Heart left ventricle (tissue), 16 donors: ENCODE data around the gene SAMD13. TPM values are rescaled to one million over a fixed set of nuclear protein-coding genes. Genes with fewer than 3 reads are reported as not detected.
A peak's percentile ranks its signal among the peaks of the same experiment; 100 is the strongest.

Source experiments
- ATAC-seq, 4 donors: fragments of 200-7000 bp; cut with Tn5 transposase; one replicate each; pipeline ENCODE4 v1.9.1; 2020 to 2022; ENCODE audit warnings: moderate library complexity in 4 of 4, mild to moderate bottlenecking in 3 of 4, moderate number of reproducible peaks in 1 of 4
- DNase-seq, 5 donors: peaks; one replicate each; pipeline ENCODE4 v3.0.0-alpha.2; 2020
- H3K27ac ChIP-seq, 12 donors: fragments of 200-600 bp; sonication (generic) in 4 of 12; one replicate each; pipeline versions ENCODE4 v1.5.0 to v1.8.0; 2016 to 2022; ENCODE audit warnings: mild to moderate bottlenecking in 2 of 12
- H3K27me3 ChIP-seq, 9 donors: fragments of 200-600 bp; sonication (generic) in 2 of 9; one replicate each; pipeline versions ENCODE4 v1.5.1 to v1.8.0; 2016 to 2022; ENCODE audit warnings: mild to moderate bottlenecking in 3 of 9
- H3K36me3 ChIP-seq, 9 donors: fragments of 200-600 bp; sonication (generic) in 2 of 9; one replicate each; pipeline versions ENCODE4 v1.5.0 to v1.8.0; 2018 to 2022; ENCODE audit warnings: mild to moderate bottlenecking in 2 of 9
- H3K4me1 ChIP-seq, 12 donors: fragments of 200-600 bp; sonication (generic) in 4 of 12; one replicate each; pipeline versions ENCODE4 v1.5.0 to v1.8.0; 2016 to 2022; ENCODE audit warnings: mild to moderate bottlenecking in 3 of 12
- H3K4me3 ChIP-seq, 12 donors: fragments of 200-600 bp; sonication (generic) in 4 of 12; one replicate each; pipeline versions ENCODE4 v1.5.0 to v1.8.0; 2017 to 2022; ENCODE audit warnings: mild to moderate bottlenecking in 9 of 12, moderate library complexity in 4 of 12
- H3K9me3 ChIP-seq, 12 donors: fragments of 200-600 bp; sonication (generic) in 4 of 12; one replicate each; pipeline versions ENCODE4 v1.5.0 to v1.8.0; 2016 to 2022; ENCODE audit warnings: mild to moderate bottlenecking in 1 of 12
- CTCF ChIP-seq, 12 donors: fragments of 200-600 bp; sonication (generic) in 4 of 12; IDR thresholded peaks; one replicate each; pipeline versions ENCODE4 v1.5.0 to v1.8.0; 2018 to 2022; ENCODE audit warnings: antibody characterized with exemption in 12 of 12, mild to moderate bottlenecking in 5 of 12
- POLR2A ChIP-seq, 2 donors: fragments of 450-650 bp; IDR thresholded peaks; one replicate each; pipeline ENCODE4 v1.6.1; 2017; ENCODE audit warnings: antibody characterized with exemption in 2 of 2, mild to moderate bottlenecking in 2 of 2, moderate library complexity in 2 of 2
- WGBS, 4 donors: extraction: QIAGEN DNeasy Blood & Tissue Kit in 2 of 4; methylation state at CpG; one replicate each; pipeline versions ENCODE4 v1.1.5 to v1.1.7; 2013 to 2018; 5-methylcytosine and 5-hydroxymethylcytosine counted together
- intact Hi-C, 10 donors: fragments of 100-400 bp; cut with DNase I; formaldehyde crosslinking; loops; one replicate each; pipeline versions ENCODE4 v1.11.1 to v1.14.2; 2022
- polyA plus RNA-seq, 2 donors: library from polyadenylated mRNA; stranded (reverse); fragments of 200-250 nt; gene quantifications; one replicate each; pipeline ENCODE4 v1.2.3, GENCODE V29; 2013
- total RNA-seq, 9 donors: library from RNA; depleted of rRNA in 2 of 9; stranded (reverse); fragments of >200 nt in 2 of 9; fragmentation: NEBNext Ultra II Directional in 3 of 9; extraction: Animal tissue kit (Norgen Biotek cat#: 25700) in 3 of 9; gene quantifications; one replicate each; pipeline versions ENCODE4 v1.1.0 to v1.2.4, GENCODE V29; 2016 to 2023
- donor health status: ischemic (EF 13 %, LVEDD 7.1; RV severe dilation, severe dysfunction).
- donor health status: healthy with polysubstance abuse.
- donor health status: DM: no; HTN: yes; CAD: no.
- donor health status: DM: no; HTN: no; CAD: no.
- donor health status: ischemic (EF 25% LVEDD 6.9; RV normal size, moderate dysfunction).
- donor health status: ischemic (EF 25% LVEDD 5.7; RV mildly dilated, moderate dysfunction).
- donor health status: healthy.
- donor health status: DM: yes; HTN: yes; CAD: no.
- donor health status: ischemic (EF 35%, LVEDD 5.7; RV mildly dilated, moderate dysfunction).
- donor health status: nonischemic (EF 11% LVEDD 7.7; RV severe dilation, severe dysfunction).
- donor health status: DM: yes; HTN: yes; CAD: no.
- donor health status: PGD.
- donor health status: ischemic (EF 29% LVEDD 5.4; RV normal size, mild dysfunction).
- donor health status: nonischemic (EF 23%, LVEDD 6.1; RV moderate dilation, normal function).

SAMD13 gene
- total and polyA plus RNA-seq, 11 donors = 0.40 to 3.0 (median 1.5) TPM; not detected in 1

- Histone ChIP-seq H3K9me3 (no peaks in the 10 kb centered on the region), H3K4me1 (peaks cover 0 to 10% (median 0%) of the 10 kb centered on the region in 12 donors), H3K27me3 (no peaks in the 10 kb centered on the region), H3K27ac (no peak overlapping the region), H3K4me3 (no peak overlapping the region), H3K36me3 (no peaks in the 10 kb centered on the region)
- 54 to 63% (median 56%) methylated on average over 6 of the region's 6 CpGs for WGBS, 4 donors
- intact Hi-C loops = no loop called here
- TF ChIP-seq POLR2A (IDR thresholded peaks at IDR 0.05) = no peak
- TF ChIP-seq CTCF (IDR thresholded peaks at IDR 0.05) = no peak
- no peak for ATAC-seq
- no peak for DNase-seq
Observed at GRCh38 chr1:84271441-84272151, 29.9 kb upstream of the SAMD13 start.

- Histone ChIP-seq H3K9me3 (no peaks in the 10 kb centered on the region), H3K27me3 (no peaks in the 10 kb centered on the region), H3K27ac (no peak overlapping the region), H3K36me3 (no peaks in the 10 kb centered on the region), H3K4me3 (no peak overlapping the region), H3K4me1 (peaks cover 0 to 10% (median 0%) of the 10 kb centered on the region in 12 donors)
- intact Hi-C loops = no loop called here
- TF ChIP-seq POLR2A (IDR thresholded peaks at IDR 0.05) (no peak), CTCF (IDR thresholded peaks at IDR 0.05) (no peak)
- DNase-seq = no peak
- WGBS, 4 donors = 69 to 84% (median 77%) methylated on average over 1 of the region's 1 CpG
- ATAC-seq = peak in 1 of 4 donors; percentile 20
Observed at GRCh38 chr1:84272401-84272800, 29.1 kb upstream of the SAMD13 start.

GRCh38 chr1:84277343-84278059 is 24.0 kb upstream of the SAMD13 start:
- ATAC-seq (no peak), DNase-seq (no peak)
- intact Hi-C loops = no loop called here
- H3K27me3 ChIP-seq = no peaks in the 10 kb centered on the region
- WGBS, 4 donors = 99 to 100% (median 100%) methylated on average over 1 of the region's 1 CpG
- TF ChIP-seq CTCF (IDR thresholded peaks at IDR 0.05) = no peak
- no peak for TF ChIP-seq POLR2A (IDR thresholded peaks at IDR 0.05)
- no peak overlapping the region for H3K27ac ChIP-seq
- no peak overlapping the region for H3K4me3 ChIP-seq
- H3K9me3 ChIP-seq = no peaks in the 10 kb centered on the region
- H3K36me3 ChIP-seq = no peaks in the 10 kb centered on the region
- no peaks in the 10 kb centered on the region for H3K4me1 ChIP-seq

- no peaks in the 10 kb centered on the region for H3K27me3 ChIP-seq
- no peak overlapping the region for H3K4me3 ChIP-seq
- intact Hi-C loops = no loop called here
- TF ChIP-seq CTCF (IDR thresholded peaks at IDR 0.05) (no peak), POLR2A (IDR thresholded peaks at IDR 0.05) (no peak)
- no peak overlapping the region for H3K27ac ChIP-seq
- no peaks in the 10 kb centered on the region for H3K9me3 ChIP-seq
- ATAC-seq (no peak), DNase-seq (no peak)
- 44 to 63% (median 50%) methylated on average over 6 to 7 of the region's 7 CpGs for WGBS, 4 donors
- H3K36me3 ChIP-seq = no peaks in the 10 kb centered on the region
- H3K4me1 ChIP-seq = no peaks in the 10 kb centered on the region
Observed at GRCh38 chr1:84278905-84279304, 22.6 kb upstream of the SAMD13 start.
